ENCODE results near the gene GNAL.

DNA sequence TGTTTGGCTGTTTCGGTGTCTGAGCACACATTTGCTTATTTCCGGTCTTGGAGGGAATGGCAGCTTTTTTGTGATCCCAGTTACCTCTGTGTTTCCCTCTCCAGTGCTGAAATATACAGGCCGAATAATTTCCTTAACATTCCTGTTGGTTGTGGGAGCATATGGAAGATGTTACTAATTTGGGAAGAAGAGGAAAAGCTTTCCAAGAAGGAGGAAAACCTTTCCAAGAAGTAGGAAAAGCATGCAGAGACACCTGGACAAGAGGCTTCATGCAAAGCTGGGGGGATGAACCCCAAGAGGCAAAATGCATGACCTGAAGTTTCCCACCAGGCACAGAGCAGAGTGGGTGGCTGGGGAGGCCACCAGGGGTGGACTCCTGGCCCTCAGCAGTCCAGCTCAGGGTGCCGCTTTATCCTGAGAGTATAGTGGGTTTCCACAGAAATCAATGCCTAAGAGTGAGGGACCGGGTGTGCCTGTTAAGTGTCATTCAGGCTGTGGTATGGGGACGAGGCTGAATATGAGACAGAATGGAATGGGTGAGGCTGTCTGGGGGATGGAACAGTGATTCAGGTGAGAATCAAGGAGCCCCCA lies 25.5 kb upstream of the GNAL start:
- TF ChIP-seq, protein P1, sequence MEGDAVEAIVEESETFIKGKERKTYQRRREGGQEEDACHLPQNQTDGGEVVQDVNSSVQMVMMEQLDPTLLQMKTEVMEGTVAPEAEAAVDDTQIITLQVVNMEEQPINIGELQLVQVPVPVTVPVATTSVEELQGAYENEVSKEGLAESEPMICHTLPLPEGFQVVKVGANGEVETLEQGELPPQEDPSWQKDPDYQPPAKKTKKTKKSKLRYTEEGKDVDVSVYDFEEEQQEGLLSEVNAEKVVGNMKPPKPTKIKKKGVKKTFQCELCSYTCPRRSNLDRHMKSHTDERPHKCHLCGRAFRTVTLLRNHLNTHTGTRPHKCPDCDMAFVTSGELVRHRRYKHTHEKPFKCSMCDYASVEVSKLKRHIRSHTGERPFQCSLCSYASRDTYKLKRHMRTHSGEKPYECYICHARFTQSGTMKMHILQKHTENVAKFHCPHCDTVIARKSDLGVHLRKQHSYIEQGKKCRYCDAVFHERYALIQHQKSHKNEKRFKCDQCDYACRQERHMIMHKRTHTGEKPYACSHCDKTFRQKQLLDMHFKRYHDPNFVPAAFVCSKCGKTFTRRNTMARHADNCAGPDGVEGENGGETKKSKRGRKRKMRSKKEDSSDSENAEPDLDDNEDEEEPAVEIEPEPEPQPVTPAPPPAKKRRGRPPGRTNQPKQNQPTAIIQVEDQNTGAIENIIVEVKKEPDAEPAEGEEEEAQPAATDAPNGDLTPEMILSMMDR (IDR thresholded peaks at IDR 0.05) = no peak
- no peak for TF ChIP-seq POLR2A (IDR thresholded peaks at IDR 0.05)

Data from body of pancreas (tissue), 4 donors.